Neutrophil (primary cell): Measurements from ENCODE around the gene CWC22.
"Not testable (repeated sequence)": the region's sequence is repeated elsewhere in the genome, so short reads cannot be mapped to it uniquely, and the experiment has no call there.

Experiments used
- H3K27ac ChIP-seq: fragments of 200-600 bp; sonication (generic); 2 replicates; pipeline ENCODE4 v1.5.1; 2016; ENCODE audit warnings: mild to moderate bottlenecking, moderate library complexity
- H3K27me3 ChIP-seq: fragments of 200-600 bp; sonication (generic); 2 replicates; pipeline ENCODE4 v1.6.0; 2016; ENCODE audit warnings: mild to moderate bottlenecking
- H3K36me3 ChIP-seq: fragments of 200-600 bp; sonication (generic); 2 replicates; pipeline ENCODE4 v1.5.1; 2017
- H3K4me1 ChIP-seq, 2 experiments: fragments of 200-600 bp in 1 of 2; sonication (generic) in 1 of 2; 1 replicate in 1 of 2; 2 replicates in 1 of 2; pipeline versions ENCODE4 v1.5.1 to v1.6.1; 2013 to 2016; ENCODE audit warnings: low read depth in 1 of 2, low read length in 1 of 2, mild to moderate bottlenecking in 1 of 2, moderate library complexity in 1 of 2; ENCODE audit not compliant: control insufficient read depth in 1 of 2, insufficient read depth in 1 of 2
- H3K4me3 ChIP-seq, 2 experiments: fragments of 200-600 bp in 1 of 2; sonication (generic) in 1 of 2; 1 replicate in 1 of 2; 2 replicates in 1 of 2; pipeline ENCODE4 v1.5.1; 2013 to 2016; ENCODE audit warnings: low read depth in 1 of 2, low read length in 1 of 2, mild to moderate bottlenecking in 1 of 2, moderate library complexity in 1 of 2
- H3K9me3 ChIP-seq: fragments of 200-600 bp; sonication (generic); 2 replicates; pipeline ENCODE4 v1.5.1; 2016
- CTCF ChIP-seq: fragments of 200-600 bp; sonication (generic); IDR thresholded peaks from 2 replicates; pipeline ENCODE4 v1.5.1; 2016; ENCODE audit warnings: antibody characterized with exemption

CWC22 gene

GRCh38 chr2:180006781-180007579 lies at the start of gene CWC22:
Gene CWC22 (minus strand): TSS chr2:180007297. CDS start chr2:179993341, 13,956 bp downstream.
- H3K27me3 ChIP-seq: no peaks in the 10 kb centered on the region
- H3K4me1 ChIP-seq: peaks cover 31 to 47% of the 10 kb centered on the region in 2 experiments
- H3K36me3 ChIP-seq: no peaks in the 10 kb centered on the region
- H3K4me3 ChIP-seq: peak within 1 kb of the TSS; percentile 78 to 91
- peak within 1 kb of the TSS; percentile 88 for H3K27ac ChIP-seq
- no peak for TF ChIP-seq CTCF
- no peaks in the 10 kb centered on the region for H3K9me3 ChIP-seq

GRCh38 chr2:180056367-180057118 lies 49.4 kb upstream of the CWC22 start:
- H3K27me3 ChIP-seq: no peaks in the 10 kb centered on the region
- H3K27ac ChIP-seq: no peak overlapping the region
- H3K4me1 ChIP-seq: no peaks in the 10 kb centered on the region
- TF ChIP-seq CTCF: no peak
- no peak overlapping the region for H3K4me3 ChIP-seq
- no peaks in the 10 kb centered on the region for H3K36me3 ChIP-seq
- no peaks in the 10 kb centered on the region for H3K9me3 ChIP-seq

- H3K9me3 ChIP-seq, H3K36me3 ChIP-seq, H3K4me3 ChIP-seq, H3K4me1 ChIP-seq, H3K27me3 ChIP-seq, H3K27ac ChIP-seq: not testable (repeated sequence)
Observed at GRCh38 chr2:180054576-180054975, 47.5 kb upstream of the CWC22 start.

- Histone ChIP-seq H3K9me3 (no peaks in the 10 kb centered on the region), H3K27me3 (no peaks in the 10 kb centered on the region), H3K27ac (no peak overlapping the region), H3K4me1 (peaks cover 7 to 11% of the 10 kb centered on the region in 2 experiments), H3K4me3 (no peak overlapping the region), H3K36me3 (no peaks in the 10 kb centered on the region)
- TF ChIP-seq CTCF: no peak
Observed at GRCh38 chr2:180050246-180050645, 43.1 kb upstream of the CWC22 start.

- no peaks in the 10 kb centered on the region for H3K36me3 ChIP-seq
- no peaks in the 10 kb centered on the region for H3K27me3 ChIP-seq
- no peak for TF ChIP-seq CTCF
- H3K27ac ChIP-seq: no peak overlapping the region
- H3K4me3 ChIP-seq: no peak overlapping the region
- H3K4me1 ChIP-seq: peaks cover 7 to 11% of the 10 kb centered on the region in 2 experiments
- H3K9me3 ChIP-seq: no peaks in the 10 kb centered on the region
Observed at GRCh38 chr2:180048251-180048650, 41.2 kb upstream of the CWC22 start.

GRCh38 chr2:180046776-180047175 lies 39.7 kb upstream of the CWC22 start:
- Histone ChIP-seq H3K27me3 (peaks cover 13% of the 10 kb centered on the region), H3K36me3 (no peaks in the 10 kb centered on the region), H3K9me3 (no peaks in the 10 kb centered on the region), H3K27ac (no peak overlapping the region), H3K4me1 (peaks cover 7 to 11% of the 10 kb centered on the region in 2 experiments), H3K4me3 (no peak overlapping the region)
- no peak for TF ChIP-seq CTCF
